ENCODE measurements around the gene NTNG2. TPM values are rescaled to one million over a fixed set of nuclear protein-coding genes. Genes with fewer than 3 reads are reported as not detected.

Gene NTNG2
- total and polyA plus RNA-seq, 9 of the 15 experiments (the other 6 are each of a cell fraction or from before 2014, with no cell fraction given): 0.01 to 0.11 (median 0.09) TPM; not detected in 6

- DNase-seq (ENCODE audit: extremely low read depth in 1 of 4, low spot score in 3 of 4) (no peak), ATAC-seq (no peak), FAIRE-seq (no peak)
- no peaks in the 10 kb centered on the region for H3K36me3 ChIP-seq (ENCODE audit: control insufficient read depth, insufficient read depth, low read length)
- ChIA-PET POLR2A (interaction anchor here (1.3 kb wide), 1 partner anchor 20 kb away, joined by 3 read pairs; no protein-coding TSS in a partner anchor), CTCF (ENCODE audit: low intra/inter-chr PET ratio) (no interaction called here)
- H3K4me3 ChIP-seq: no peak overlapping the region
- H3K4me1 ChIP-seq (replicated peaks in 1 of 2; ENCODE audit: control insufficient read depth in 2 of 2, insufficient read depth in 2 of 2, low read length in 2 of 2): peaks cover 0 to 15% of the 10 kb centered on the region in 2 experiments; a peak in 2 of 5 replicates
- H3K9me1 ChIP-seq (ENCODE audit: control insufficient read depth, insufficient read depth, low read length): no peaks in the 10 kb centered on the region
- 0% methylated on average over 8 of the region's 11 CpGs for WGBS (ENCODE audit: insufficient coverage, low coverage, missing lambda C conversion rate)
- H3K27ac ChIP-seq (ENCODE audit: extremely low read depth, low read depth, low read length): no peak overlapping the region
- no peaks in the 10 kb centered on the region for H3K9me3 ChIP-seq (replicated peaks; ENCODE audit: control insufficient read depth, insufficient read depth, low read depth, low read length)
- H4K20me1 ChIP-seq (replicated peaks; ENCODE audit: control insufficient read depth, insufficient read depth, low read length): peaks cover 2% of the 10 kb centered on the region
- in situ Hi-C loops (cut with MboI): no loop called here
- intact Hi-C loops (cut with micrococcal nuclease): no loop called here
- no peaks in the 10 kb centered on the region for H3K79me2 ChIP-seq (ENCODE audit: control insufficient read depth, insufficient read depth, low read length)
- no peak overlapping the region for H2AFZ ChIP-seq (ENCODE audit: low read depth, low read length)
- BruUV-seq (replicated peaks): no TSS peak
- no peak overlapping the region for H3K4me2 ChIP-seq (ENCODE audit: insufficient read depth, low read length)
- no peak overlapping the region for H3K9ac ChIP-seq (ENCODE audit: insufficient read depth in 1 of 2, low read depth in 2 of 2, low read length in 2 of 2)
- peaks cover 48 to 93% of the 10 kb centered on the region in 2 experiments for H3K27me3 ChIP-seq (ENCODE audit: control insufficient read depth in 2 of 2, insufficient read depth in 2 of 2, low read length in 2 of 2)
- no peak for TF ChIP-seq ARID3B (CRISPR knock-in tag; IDR thresholded peaks at IDR 0.05; ENCODE audit: borderline replicate concordance)
- TF ChIP-seq SP2 (IDR thresholded peaks at IDR 0.05; ENCODE audit: extremely low read depth, low read depth, low read length, poor library complexity, severe bottlenecking): no peak
- no peak for TF ChIP-seq RAD21 (CRISPR knock-in tag; conservative IDR thresholded peaks at IDR 0.05 in 1 of 2, IDR thresholded peaks at IDR 0.05 in 1 of 2)
- TF ChIP-seq GMEB1 (CRISPR knock-in tag; IDR thresholded peaks at IDR 0.05): no peak
- no peak for TF ChIP-seq NONO (IDR thresholded peaks at IDR 0.05; ENCODE audit: low read depth in 2 of 2, low read length in 1 of 2)
- no peak for TF ChIP-seq PHF21A (IDR thresholded peaks at IDR 0.05; ENCODE audit: borderline replicate concordance, low read depth)
- TF ChIP-seq MTF1 (CRISPR knock-in tag; IDR thresholded peaks at IDR 0.05; ENCODE audit: borderline replicate concordance): no peak
- TF ChIP-seq POLR2AphosphoS5 (IDR thresholded peaks at IDR 0.05; ENCODE audit: control insufficient read depth, insufficient read depth, low read depth, low read length): no peak
- TF ChIP-seq NCOA2 (IDR thresholded peaks at IDR 0.05; ENCODE audit: partially characterized antibody in 2 of 2): no peak
- TF ChIP-seq HNRNPUL1 (IDR thresholded peaks at IDR 0.05; ENCODE audit: low read length): no peak
- TF ChIP-seq ZNF23 (CRISPR knock-in tag; IDR thresholded peaks at IDR 0.05): no peak
- TF ChIP-seq ESRRA (IDR thresholded peaks at IDR 0.05; ENCODE audit: borderline replicate concordance, low read depth): no peak
- TF ChIP-seq ELF4 (CRISPR knock-in tag; IDR thresholded peaks at IDR 0.05): no peak
- no peak for TF ChIP-seq CREB5 (CRISPR knock-in tag; IDR thresholded peaks at IDR 0.05)
- no peak for TF ChIP-seq MLLT1 (IDR thresholded peaks at IDR 0.05)
- no peak for TF ChIP-seq ZNF77 (CRISPR knock-in tag; IDR thresholded peaks at IDR 0.05)
- no peak for TF ChIP-seq ZZZ3 (IDR thresholded peaks at IDR 0.05)
These were observed 22.3 kb downstream of the NTNG2 start for GRCh38 chr9:132184124-132184523.
